GM23248 (cell line): ENCODE data around the gene SLC2A1. TPM values are rescaled to one million over a fixed set of nuclear protein-coding genes. Genes with fewer than 3 reads are reported as not detected.

ENCODE experiments used
- DNase-seq: peaks from one replicate; pipeline ENCODE4 v3.0.0-alpha.2; 2015
- H2AFZ ChIP-seq: fragments of 200-600 bp; sonication (generic); 2 replicates; pipeline ENCODE4 v1.6.1; 2016; ENCODE audit warnings: antibody characterized with exemption
- H3F3A ChIP-seq: fragments of 200-600 bp; sonication (generic); 2 replicates; pipeline ENCODE4 v1.6.1; 2016; ENCODE audit warnings: mild to moderate bottlenecking, antibody characterized with exemption, mixed run types; ENCODE audit not compliant: insufficient read depth
- H3K27ac ChIP-seq: fragments of 200-600 bp; sonication (generic); 2 replicates; pipeline ENCODE4 v1.5.1; 2016; ENCODE audit warnings: mild to moderate bottlenecking
- H3K27me3 ChIP-seq: fragments of 200-600 bp; sonication (generic); replicated peaks from 2 replicates; pipeline ENCODE4 v1.6.1; 2016; ENCODE audit warnings: mild to moderate bottlenecking; ENCODE audit not compliant: insufficient read depth
- H3K36me3 ChIP-seq: fragments of 200-600 bp; sonication (generic); 2 replicates; pipeline ENCODE4 v1.6.1; 2016; ENCODE audit warnings: low read depth, mild to moderate bottlenecking
- H3K4me1 ChIP-seq: fragments of 200-600 bp; sonication (generic); 2 replicates; pipeline ENCODE4 v1.6.1; 2016; ENCODE audit warnings: mild to moderate bottlenecking; ENCODE audit not compliant: insufficient read depth
- H3K4me2 ChIP-seq: fragments of 200-600 bp; sonication (generic); one replicate; pipeline ENCODE4 v1.6.1; 2016; ENCODE audit warnings: mild to moderate bottlenecking; ENCODE audit not compliant: unreplicated experiment
- H3K4me3 ChIP-seq: fragments of 200-600 bp; sonication (generic); 2 replicates; pipeline ENCODE4 v1.5.1; 2016; ENCODE audit warnings: mild to moderate bottlenecking
- H3K79me2 ChIP-seq: fragments of 200-600 bp; sonication (generic); 2 replicates; pipeline ENCODE4 v1.6.1; 2016; ENCODE audit warnings: mild to moderate bottlenecking; ENCODE audit not compliant: insufficient read depth
- H3K9ac ChIP-seq: fragments of 200-600 bp; sonication (generic); 2 replicates; pipeline ENCODE4 v1.6.1; 2016; ENCODE audit warnings: mild to moderate bottlenecking
- H3K9me2 ChIP-seq: fragments of 200-600 bp; sonication (generic); 2 replicates; pipeline ENCODE4 v1.6.1; 2016; ENCODE audit warnings: mixed run types, mild to moderate bottlenecking, moderate library complexity; ENCODE audit not compliant: insufficient read depth
- H3K9me3 ChIP-seq: fragments of 200-600 bp; sonication (generic); one replicate; pipeline ENCODE4 v1.6.1; 2017; ENCODE audit warnings: low read depth
- H4K20me1 ChIP-seq: fragments of 200-600 bp; sonication (generic); 2 replicates; pipeline ENCODE4 v1.6.0; 2016; ENCODE audit not compliant: insufficient read depth
- EZH2 ChIP-seq: fragments of 200-600 bp; sonication (generic); IDR thresholded peaks from 2 replicates; pipeline ENCODE4 v1.6.1; 2018; ENCODE audit warnings: antibody characterized with exemption, mild to moderate bottlenecking; ENCODE audit not compliant: insufficient read depth, poor library complexity, severe bottlenecking
- EZH2phosphoT487 ChIP-seq: fragments of 200-600 bp; sonication (generic); IDR thresholded peaks from 2 replicates; pipeline ENCODE4 v1.6.1; 2018; ENCODE audit warnings: antibody characterized with exemption, moderate library complexity, mild to moderate bottlenecking, low read depth; ENCODE audit not compliant: insufficient read depth
- WGBS, 2 experiments: methylation state at CpG; one replicate each; pipeline ENCODE4 v1.1.6; 2015 to 2017; ENCODE audit warnings: low lambda C conversion rate in 2 of 2, low coverage in 1 of 2; ENCODE audit errors: missing lambda C conversion rate in 2 of 2; 5-methylcytosine and 5-hydroxymethylcytosine counted together
- in situ Hi-C: fragments of 300-500 bp; cut with MboI; formaldehyde crosslinking; loops from 2 replicates; pipeline ENCODE4 v1.15.0; 2020
- polyA plus RNA-seq: library from polyadenylated mRNA; unstranded; fragments of >200 nt; fragmentation: Nextera tagmentation; extraction: Ambion mirVana; gene quantifications from 2 replicates; pipeline ENCODE4 v1.2.1, GENCODE V29; 2016
- total RNA-seq: library from RNA; depleted of rRNA; stranded (reverse); fragments of >200 nt; shearing (Covaris generic); gene quantifications from 2 replicates; pipeline ENCODE4 v1.2.3, GENCODE V29; 2014

Gene SLC2A1
- total and polyA plus RNA-seq, 2 experiments from 2014 or later: 142 to 315 TPM

- no peaks in the 10 kb centered on the region for H3K9me3 ChIP-seq
- no peak overlapping the region for H3K4me3 ChIP-seq
- no peak overlapping the region for H3K27ac ChIP-seq
- no peaks in the 10 kb centered on the region for H3F3A ChIP-seq
- no peaks in the 10 kb centered on the region for H3K9me2 ChIP-seq
- H3K36me3 ChIP-seq: no peaks in the 10 kb centered on the region
- H3K79me2 ChIP-seq: no peaks in the 10 kb centered on the region
- H3K9ac ChIP-seq: no peak overlapping the region
- H3K27me3 ChIP-seq: no peaks in the 10 kb centered on the region
- in situ Hi-C loops: no loop called here
- DNase-seq: no peak
- no peaks in the 10 kb centered on the region for H4K20me1 ChIP-seq
- no peak for TF ChIP-seq EZH2phosphoT487
- TF ChIP-seq EZH2: no peak
- H2AFZ ChIP-seq: no peak overlapping the region
- 38 to 42% methylated on average over 1 of the region's 1 CpG for WGBS, 2 experiments
- H3K4me1 ChIP-seq: no peaks in the 10 kb centered on the region
- H3K4me2 ChIP-seq: no peak overlapping the region
Measured at GRCh38 chr1:42977653-42978052, 19.0 kb upstream of the SLC2A1 start.

DNA sequence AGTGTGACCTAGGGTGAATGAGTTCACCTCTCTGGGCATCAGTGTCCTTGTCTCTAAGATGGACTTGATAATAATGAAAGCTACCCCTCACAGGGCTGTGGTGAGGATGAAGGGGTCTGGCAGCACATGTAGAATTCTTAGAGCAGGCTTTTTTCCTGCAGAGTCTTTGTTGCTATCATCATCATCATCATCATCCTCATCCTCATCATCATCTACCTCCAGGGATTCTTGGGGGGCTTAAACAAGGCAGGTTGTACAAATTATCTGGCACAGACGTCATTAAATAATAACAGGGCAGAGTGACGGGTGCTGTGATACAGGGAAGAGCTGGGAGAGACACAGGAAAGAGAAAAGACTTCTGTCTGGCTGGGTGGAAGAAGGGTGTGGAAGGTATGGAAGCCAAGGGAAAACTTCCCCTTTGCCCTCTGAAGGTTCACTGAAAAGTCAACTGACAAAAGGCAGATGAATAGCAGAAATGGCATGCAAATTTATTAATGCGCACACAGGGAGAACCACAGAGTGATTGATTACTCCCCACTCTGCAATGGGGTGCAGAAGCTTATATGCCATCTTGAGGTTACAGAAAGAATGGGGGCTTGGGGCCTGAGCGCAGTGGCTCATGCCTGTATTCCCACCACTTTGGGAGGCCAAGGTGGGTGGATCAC lies 17.0 kb upstream of the SLC2A1 start:
- no peak overlapping the region for H2AFZ ChIP-seq
- H3K4me1 ChIP-seq: no peaks in the 10 kb centered on the region
- H3K27me3 ChIP-seq: no peaks in the 10 kb centered on the region
- no peak overlapping the region for H3K4me2 ChIP-seq
- DNase-seq: no peak
- WGBS, 2 experiments: 80 to 81% methylated on average over 4 of the region's 4 CpGs
- TF ChIP-seq EZH2phosphoT487 (no peak), EZH2 (no peak)
- H3K9me2 ChIP-seq: no peaks in the 10 kb centered on the region
- no peak overlapping the region for H3K4me3 ChIP-seq
- no peaks in the 10 kb centered on the region for H4K20me1 ChIP-seq
- no peak overlapping the region for H3K9ac ChIP-seq
- H3K27ac ChIP-seq: no peak overlapping the region
- no peaks in the 10 kb centered on the region for H3K79me2 ChIP-seq
- H3K9me3 ChIP-seq: no peaks in the 10 kb centered on the region
- H3K36me3 ChIP-seq: no peaks in the 10 kb centered on the region
- 0 out of 2 replicates have a peak, but pooled peaks cover 7% of the 10 kb centered on the region for H3F3A ChIP-seq
- in situ Hi-C loops: no loop called here

DNA sequence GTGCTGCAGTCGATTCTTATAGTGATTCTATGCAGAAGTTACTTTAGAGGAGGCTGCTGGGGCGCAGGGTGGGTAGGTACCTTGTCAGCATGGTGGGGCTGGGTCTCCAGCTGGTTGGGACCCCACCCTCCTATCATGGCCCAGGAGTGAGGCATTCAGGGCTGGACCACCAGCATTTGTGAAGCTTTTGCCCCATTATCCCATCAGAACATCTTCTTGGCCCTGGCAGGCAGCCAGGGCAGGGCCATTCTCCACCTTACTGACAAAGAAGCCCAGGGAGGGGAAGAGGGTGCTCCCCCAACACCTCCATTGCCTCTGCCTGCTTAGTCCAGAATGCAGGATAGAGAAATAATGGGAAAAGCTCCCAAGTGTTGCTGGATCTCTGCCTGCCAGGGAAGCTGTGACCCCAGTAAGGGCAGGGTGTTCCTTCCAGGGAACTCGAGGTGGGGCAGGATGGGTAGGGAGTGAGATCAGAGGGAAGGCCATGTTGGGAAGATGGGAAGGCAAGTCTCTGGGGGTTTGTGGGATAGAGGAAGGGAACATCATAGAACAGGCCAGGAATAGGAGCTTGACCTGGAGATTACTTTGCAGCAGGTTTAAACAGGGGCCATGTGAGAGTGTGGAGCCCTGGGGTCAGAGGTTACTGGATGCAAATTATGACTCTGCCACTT lies 16.2 kb upstream of the SLC2A1 start:
- Histone ChIP-seq H3K9me2 (no peaks in the 10 kb centered on the region), H4K20me1 (no peaks in the 10 kb centered on the region), H3K4me3 (no peak overlapping the region), H3K4me1 (no peaks in the 10 kb centered on the region), H3K9ac (no peak overlapping the region), H3K27ac (no peak overlapping the region), H2AFZ (no peak overlapping the region), H3K27me3 (no peaks in the 10 kb centered on the region), H3K36me3 (no peaks in the 10 kb centered on the region), H3K79me2 (no peaks in the 10 kb centered on the region), H3K9me3 (no peaks in the 10 kb centered on the region), H3F3A (0 out of 2 replicates have a peak, but pooled peaks cover 7% of the 10 kb centered on the region), H3K4me2 (no peak overlapping the region)
- DNase-seq: no peak
- no peak for TF ChIP-seq EZH2phosphoT487
- no peak for TF ChIP-seq EZH2
- in situ Hi-C loops: no loop called here
- WGBS, 2 experiments: 55 to 58% methylated on average over 3 of the region's 3 CpGs

DNA sequence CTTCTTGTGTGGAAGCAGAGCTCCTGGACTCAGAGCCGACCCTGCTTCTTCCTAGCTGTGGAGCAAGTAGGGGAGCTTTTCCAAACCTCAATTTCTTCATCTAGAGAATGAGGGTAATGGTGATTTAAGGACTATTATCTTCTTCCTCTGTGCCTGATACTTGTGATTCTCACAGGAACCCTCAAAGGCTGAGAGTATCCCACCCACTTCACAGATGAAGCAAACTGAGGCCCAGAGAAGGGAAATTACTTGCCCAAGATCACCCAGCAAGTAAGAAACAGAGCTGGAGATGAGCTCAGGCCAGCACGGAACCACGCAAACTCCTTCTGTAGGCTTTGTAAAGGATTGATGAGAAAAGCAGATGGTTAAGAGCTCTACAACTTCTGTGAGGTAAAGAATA lies 15.1 kb upstream of the SLC2A1 start:
- H3K27me3 ChIP-seq: no peaks in the 10 kb centered on the region
- no peak overlapping the region for H2AFZ ChIP-seq
- H3K9ac ChIP-seq: no peak overlapping the region
- no peak overlapping the region for H3K4me3 ChIP-seq
- H3K79me2 ChIP-seq: no peaks in the 10 kb centered on the region
- 89 to 99% methylated on average over 3 of the region's 3 CpGs for WGBS, 2 experiments
- no peak for TF ChIP-seq EZH2phosphoT487
- TF ChIP-seq EZH2: no peak
- DNase-seq: no peak
- in situ Hi-C loops: no loop called here
- no peaks in the 10 kb centered on the region for H3K4me1 ChIP-seq
- H3K27ac ChIP-seq: no peak overlapping the region
- no peaks in the 10 kb centered on the region for H3K9me2 ChIP-seq
- no peaks in the 10 kb centered on the region for H3K36me3 ChIP-seq
- 0 out of 2 replicates have a peak, but pooled peaks cover 7% of the 10 kb centered on the region for H3F3A ChIP-seq
- no peaks in the 10 kb centered on the region for H4K20me1 ChIP-seq
- H3K9me3 ChIP-seq: no peaks in the 10 kb centered on the region
- H3K4me2 ChIP-seq: no peak overlapping the region
